A673 (cell line): ENCODE measurements around the gene SLC26A2. TPM values are rescaled to one million over a fixed set of nuclear protein-coding genes. Genes with fewer than 3 reads are reported as not detected.

Source experiments
- BruUV-seq: library from RNA; stranded (reverse); fragments of 400-500 nt; replicated peaks from 2 replicates; lab custom pipeline; 2021; lab: Mats Ljungman, UMichigan
- CTCF ChIA-PET: fragments of 300-600 bp; sonication (Branson Sonifier 250); formaldehyde crosslinking; loops from one replicate; lab custom pipeline; 2022; ENCODE audit warnings: antibody characterized with exemption; lab: Charles Lee
- POLR2A ChIA-PET: fragments of 300-600 bp; sonication (Branson Sonifier 250); formaldehyde crosslinking; loops from one replicate; lab custom pipeline; 2022; ENCODE audit warnings: antibody characterized with exemption; ENCODE audit not compliant: low non-redundant PET; lab: Charles Lee
- DNase-seq: peaks from one replicate; pipeline ENCODE4 v3.0.0-alpha.2; 2015; ENCODE audit warnings: low spot score
- H3K27ac ChIP-seq: fragments of 200-600 bp; sonication (generic); 2 replicates; pipeline ENCODE4 v1.5.1; 2016; ENCODE audit warnings: mixed run types, low read depth, mild to moderate bottlenecking, mixed read lengths, antibody characterized with exemption, low read length; ENCODE audit not compliant: poor library complexity, severe bottlenecking
- H3K27me3 ChIP-seq: fragments of 200-600 bp; sonication (generic); replicated peaks from 2 replicates; pipeline ENCODE4 v1.6.1; 2017; ENCODE audit warnings: mixed run types, low read depth, mild to moderate bottlenecking, mixed read lengths, antibody characterized with exemption, low read length; ENCODE audit not compliant: insufficient read depth, poor library complexity
- H3K36me3 ChIP-seq: fragments of 200-600 bp; sonication (generic); 2 replicates; pipeline ENCODE4 v1.6.1; 2016; ENCODE audit warnings: mixed run types, mild to moderate bottlenecking, mixed read lengths, antibody characterized with exemption, low read length; ENCODE audit not compliant: insufficient read depth, poor library complexity, severe bottlenecking
- H3K4me1 ChIP-seq: fragments of 200-600 bp; sonication (generic); 2 replicates; pipeline ENCODE4 v1.6.1; 2017; ENCODE audit warnings: mixed run types, mild to moderate bottlenecking, mixed read lengths, antibody characterized with exemption, low read length; ENCODE audit not compliant: insufficient read depth, poor library complexity, severe bottlenecking
- H3K4me3 ChIP-seq: fragments of 200-600 bp; sonication (generic); 2 replicates; pipeline ENCODE4 v1.5.1; 2016; ENCODE audit warnings: low read depth, mixed run types, mild to moderate bottlenecking, mixed read lengths, low read length; ENCODE audit not compliant: poor library complexity, severe bottlenecking
- H3K9me3 ChIP-seq: fragments of 200-600 bp; sonication (generic); 2 replicates; pipeline ENCODE4 v1.6.1; 2016; ENCODE audit warnings: mixed run types, low read depth, mild to moderate bottlenecking, mixed read lengths, antibody characterized with exemption, low read length; ENCODE audit not compliant: poor library complexity, severe bottlenecking
- CTCF ChIP-seq: fragments of 300-800, 200-600 bp; sonication (generic); conservative IDR thresholded peaks from 2 replicates; pipeline ENCODE4 v1.5.1; 2017; ENCODE audit warnings: low read depth, mild to moderate bottlenecking, antibody characterized with exemption, low read length, moderate library complexity, mixed read lengths
- EZH2 ChIP-seq: fragments of 200-600 bp; sonication (generic); IDR thresholded peaks from 2 replicates; pipeline ENCODE4 v1.6.1; 2017; ENCODE audit warnings: borderline replicate concordance, low read depth, mild to moderate bottlenecking, mixed read lengths, antibody characterized with exemption, low read length; ENCODE audit not compliant: poor library complexity, severe bottlenecking
- intact Hi-C: fragments of 100-400 bp; cut with micrococcal nuclease; formaldehyde crosslinking; loops from one replicate; pipeline ENCODE4 v1.10.0; 2022; ENCODE audit not compliant: unreplicated experiment
- total RNA-seq: library from RNA; stranded (reverse); gene quantifications from 2 replicates; pipeline ENCODE4 v1.2.3, GENCODE V29; 2021

SLC26A2 gene
- total RNA-seq, 1 experiment from 2014 or later = 83.0 TPM

- H3K27me3 ChIP-seq = no peaks in the 10 kb centered on the region
- H3K36me3 ChIP-seq = no peaks in the 10 kb centered on the region
- no TSS peak for BruUV-seq
- intact Hi-C loops = no loop called here
- TF ChIP-seq EZH2 (no peak), CTCF (0 out of 2 replicates have a peak, but pooled peaks have one; percentile 19)
- CTCF ChIA-PET = no interaction called here
- H3K9me3 ChIP-seq = no peaks in the 10 kb centered on the region
- no peak for DNase-seq
- no peak overlapping the region for H3K4me3 ChIP-seq
- POLR2A ChIA-PET = no interaction called here
- H3K4me1 ChIP-seq = no peaks in the 10 kb centered on the region
- no peak overlapping the region for H3K27ac ChIP-seq
These were observed 9.3 kb upstream of the SLC26A2 start for GRCh38 chr5:149951138-149951749.

GRCh38 chr5:149953436-149954121, 7.0 kb upstream of the SLC26A2 start:
- no peaks in the 10 kb centered on the region for H3K9me3 ChIP-seq
- no peaks in the 10 kb centered on the region for H3K4me1 ChIP-seq
- H3K27ac ChIP-seq = no peak overlapping the region
- ChIA-PET CTCF (no interaction called here), POLR2A (no interaction called here)
- no peaks in the 10 kb centered on the region for H3K36me3 ChIP-seq
- no peaks in the 10 kb centered on the region for H3K27me3 ChIP-seq
- DNase-seq = no peak
- BruUV-seq = no TSS peak
- no peak overlapping the region for H3K4me3 ChIP-seq
- no peak for TF ChIP-seq CTCF
- TF ChIP-seq EZH2 = no peak
- intact Hi-C loops = no loop called here

- intact Hi-C loops = no loop called here
- Histone ChIP-seq H3K36me3 (no peaks in the 10 kb centered on the region), H3K4me3 (no peak overlapping the region), H3K9me3 (no peaks in the 10 kb centered on the region), H3K27me3 (no peaks in the 10 kb centered on the region), H3K27ac (no peak overlapping the region), H3K4me1 (peaks cover 10% of the 10 kb centered on the region)
- CTCF ChIA-PET = no interaction called here
- POLR2A ChIA-PET = no interaction called here
- BruUV-seq = no TSS peak
- no peak for TF ChIP-seq CTCF
- no peak for TF ChIP-seq EZH2
- no peak for DNase-seq
These were observed 5.8 kb upstream of the SLC26A2 start for GRCh38 chr5:149954798-149955197.
